Hepatocyte (in vitro differentiated cells): ENCODE data around the gene SRPK3. TPM values are rescaled to one million over a fixed set of nuclear protein-coding genes. Genes with fewer than 3 reads are reported as not detected.
"Not testable (repeated sequence)": the region's sequence is repeated elsewhere in the genome, so short reads cannot be mapped to it uniquely, and the experiment has no call there.

Source experiments
- DNase-seq: peaks from one replicate; pipeline ENCODE4 v3.0.0-alpha.2; 2016; ENCODE audit warnings: low spot score
- H2AFZ ChIP-seq: fragments of 200-600 bp; sonication (generic); 2 replicates; pipeline ENCODE4 v1.6.0; 2016; ENCODE audit warnings: antibody characterized with exemption, mild to moderate bottlenecking
- H3K27ac ChIP-seq: fragments of 200-600 bp; sonication (generic); 2 replicates; pipeline ENCODE4 v1.5.1; 2016; ENCODE audit warnings: mild to moderate bottlenecking
- H3K27me3 ChIP-seq: fragments of 200-600 bp; sonication (generic); 2 replicates; pipeline ENCODE4 v1.6.1; 2016
- H3K36me3 ChIP-seq: fragments of 200-600 bp; sonication (generic); replicated peaks from 2 replicates; pipeline ENCODE4 v1.5.1; 2016; ENCODE audit warnings: low read depth; ENCODE audit not compliant: insufficient read depth
- H3K4me1 ChIP-seq: fragments of 200-600 bp; sonication (generic); 2 replicates; pipeline ENCODE4 v1.5.1; 2016; ENCODE audit warnings: mild to moderate bottlenecking, moderate library complexity; ENCODE audit not compliant: insufficient read depth
- H3K4me2 ChIP-seq: fragments of 200-600 bp; sonication (generic); 2 replicates; pipeline ENCODE4 v1.6.0; 2016
- H3K4me3 ChIP-seq: fragments of 200-600 bp; sonication (generic); 2 replicates; pipeline ENCODE4 v1.5.1; 2016; ENCODE audit warnings: mild to moderate bottlenecking
- H3K79me2 ChIP-seq: fragments of 200-600 bp; sonication (generic); 2 replicates; pipeline ENCODE4 v1.6.0; 2017; ENCODE audit warnings: mild to moderate bottlenecking
- H3K9me2 ChIP-seq: fragments of 200-600 bp; sonication (generic); replicated peaks from 2 replicates; pipeline ENCODE4 v1.6.0; 2017; ENCODE audit warnings: mild to moderate bottlenecking; ENCODE audit not compliant: insufficient read depth
- H3K9me3 ChIP-seq: fragments of 200-600 bp; sonication (generic); 2 replicates; pipeline ENCODE4 v1.5.1; 2016; ENCODE audit warnings: low read depth, mild to moderate bottlenecking
- H4K20me1 ChIP-seq: fragments of 200-600 bp; sonication (generic); 2 replicates; pipeline ENCODE4 v1.6.0; 2016; ENCODE audit warnings: mild to moderate bottlenecking; ENCODE audit not compliant: insufficient read depth, poor library complexity, severe bottlenecking
- EZH2 ChIP-seq: fragments of 200-600 bp; sonication (generic); IDR thresholded peaks from 2 replicates; pipeline ENCODE4 v1.6.1; 2016; ENCODE audit warnings: antibody characterized with exemption, mild to moderate bottlenecking, borderline replicate concordance
- EZH2phosphoT487 ChIP-seq: fragments of 200-600 bp; sonication (generic); IDR thresholded peaks from one replicate; pipeline ENCODE4 v1.6.1; 2018; ENCODE audit warnings: antibody characterized with exemption, mild to moderate bottlenecking, low read depth, moderate library complexity; ENCODE audit not compliant: unreplicated experiment, severe bottlenecking
- WGBS: methylation state at CpG from one replicate; pipeline ENCODE4 v1.1.6; 2016; ENCODE audit warnings: low lambda C conversion rate; ENCODE audit errors: missing lambda C conversion rate; 5-methylcytosine and 5-hydroxymethylcytosine counted together
- polyA plus RNA-seq: library from polyadenylated mRNA; unstranded; fragments of >200 nt; fragmentation: Nextera tagmentation; extraction: Ambion mirVana; gene quantifications from 2 replicates; pipeline ENCODE4 v1.2.1, GENCODE V29; 2016
- total RNA-seq: library from RNA; depleted of rRNA; stranded (reverse); fragments of >200 nt; gene quantifications from 2 replicates; pipeline ENCODE4 v1.2.3, GENCODE V29; 2014
- TF ChIP-seq, protein P1 (sequence below): fragments of 200-600 bp; sonication (generic); IDR thresholded peaks from 2 replicates; pipeline ENCODE4 v1.5.1; 2016; ENCODE audit warnings: antibody characterized with exemption, mild to moderate bottlenecking; ENCODE audit not compliant: poor library complexity

Gene SRPK3
- total and polyA plus RNA-seq, 2 experiments from 2014 or later, result 0.20 to 0.89 TPM

DNA sequence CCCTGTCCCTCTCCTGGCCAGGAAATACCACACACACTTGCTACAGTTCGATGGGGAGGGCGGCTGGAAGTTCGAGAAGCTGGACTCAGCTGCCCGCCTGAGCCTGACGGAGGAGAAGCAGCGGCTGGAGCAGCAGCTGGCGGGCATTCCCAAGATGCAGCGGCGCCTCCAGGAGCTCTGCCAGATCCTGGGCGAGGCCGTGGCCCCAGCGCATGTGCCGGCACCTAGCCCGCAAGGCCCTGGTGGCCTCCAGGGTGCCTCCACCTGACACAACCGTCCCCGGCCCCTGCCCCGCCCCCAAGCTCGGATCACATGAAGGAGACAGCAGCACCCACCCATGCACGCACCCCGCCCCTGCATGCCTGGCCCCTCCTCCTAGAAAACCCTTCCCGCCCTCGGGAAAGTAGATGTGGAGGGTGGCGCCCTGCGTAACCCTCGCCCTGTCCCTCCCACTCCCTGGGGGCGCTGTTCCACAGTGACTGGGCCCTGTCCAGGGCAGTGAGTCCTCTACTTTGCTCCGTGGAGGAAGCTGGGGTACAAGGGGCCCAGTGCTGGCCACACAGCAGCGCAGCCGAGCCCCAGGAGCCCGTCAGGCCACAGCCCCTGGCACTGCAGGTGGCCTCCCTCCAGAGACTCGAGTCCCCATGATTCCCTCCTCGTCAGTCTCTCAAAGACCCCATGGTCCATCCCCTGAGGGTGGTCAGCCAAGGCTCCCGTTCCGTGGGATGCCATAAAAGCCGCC, 37.2 kb upstream of the SRPK3 start:
- 55% methylated on average over 30 of the region's 35 CpGs for WGBS
- H3K4me3 ChIP-seq, H3K36me3 ChIP-seq, H2AFZ ChIP-seq, H3K27me3 ChIP-seq, H4K20me1 ChIP-seq, H3K9me3 ChIP-seq, H3K9me2 ChIP-seq, H3K79me2 ChIP-seq, H3K4me1 ChIP-seq: not testable (repeated sequence)
- peak overlapping the region; percentile 23 for H3K27ac ChIP-seq
- DNase-seq, result peak; percentile 61
- H3K4me2 ChIP-seq, result peak overlapping the region; percentile 68
- TF ChIP-seq, protein P1, sequence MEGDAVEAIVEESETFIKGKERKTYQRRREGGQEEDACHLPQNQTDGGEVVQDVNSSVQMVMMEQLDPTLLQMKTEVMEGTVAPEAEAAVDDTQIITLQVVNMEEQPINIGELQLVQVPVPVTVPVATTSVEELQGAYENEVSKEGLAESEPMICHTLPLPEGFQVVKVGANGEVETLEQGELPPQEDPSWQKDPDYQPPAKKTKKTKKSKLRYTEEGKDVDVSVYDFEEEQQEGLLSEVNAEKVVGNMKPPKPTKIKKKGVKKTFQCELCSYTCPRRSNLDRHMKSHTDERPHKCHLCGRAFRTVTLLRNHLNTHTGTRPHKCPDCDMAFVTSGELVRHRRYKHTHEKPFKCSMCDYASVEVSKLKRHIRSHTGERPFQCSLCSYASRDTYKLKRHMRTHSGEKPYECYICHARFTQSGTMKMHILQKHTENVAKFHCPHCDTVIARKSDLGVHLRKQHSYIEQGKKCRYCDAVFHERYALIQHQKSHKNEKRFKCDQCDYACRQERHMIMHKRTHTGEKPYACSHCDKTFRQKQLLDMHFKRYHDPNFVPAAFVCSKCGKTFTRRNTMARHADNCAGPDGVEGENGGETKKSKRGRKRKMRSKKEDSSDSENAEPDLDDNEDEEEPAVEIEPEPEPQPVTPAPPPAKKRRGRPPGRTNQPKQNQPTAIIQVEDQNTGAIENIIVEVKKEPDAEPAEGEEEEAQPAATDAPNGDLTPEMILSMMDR, result peak; percentile 16

DNA sequence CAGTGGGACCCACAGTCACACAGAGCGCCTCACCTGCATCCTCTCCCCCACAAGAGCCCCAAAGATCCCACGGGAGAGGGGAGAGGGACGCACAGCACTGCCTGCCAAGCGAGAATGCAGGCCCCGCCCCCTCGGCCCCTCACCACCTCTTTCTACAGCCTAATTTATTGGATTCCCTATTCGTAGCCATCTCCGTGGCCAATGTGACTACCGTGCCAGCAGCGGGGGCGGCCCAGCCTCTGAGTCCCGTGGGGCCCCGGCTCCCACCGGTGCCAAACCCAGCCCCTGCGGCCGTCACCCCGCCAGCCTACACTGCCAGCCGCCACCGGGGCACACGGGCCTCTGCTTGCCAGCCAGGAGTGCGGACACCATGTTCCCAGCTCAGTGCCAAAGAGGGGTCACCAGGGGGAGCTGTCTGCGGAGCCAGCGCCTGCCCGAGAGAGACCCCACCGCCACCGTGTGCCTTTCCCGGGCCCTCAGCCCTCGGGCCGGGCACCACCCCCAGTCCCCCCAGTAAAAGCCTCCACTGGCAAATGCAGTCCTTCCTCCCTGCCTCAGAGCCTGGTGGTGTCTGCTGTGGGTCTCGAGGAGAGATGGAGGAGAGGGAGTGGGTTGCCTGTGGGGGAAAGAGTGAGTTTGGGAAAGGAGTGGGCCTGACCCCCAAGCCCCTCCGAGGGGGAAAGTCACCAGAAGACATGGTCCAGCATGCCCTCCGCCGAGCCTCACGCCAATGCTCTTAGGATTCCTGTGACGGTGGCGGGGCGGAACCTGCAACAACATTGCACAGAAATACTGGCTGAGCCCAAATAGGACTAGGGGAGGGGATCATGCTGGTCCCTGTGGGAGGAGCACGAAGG, 36.4 kb upstream of the SRPK3 start:
- H3K9me3 ChIP-seq, result no peaks in the 10 kb centered on the region
- TF ChIP-seq, protein P1, result peak; percentile 20
- TF ChIP-seq EZH2phosphoT487, result no peak
- H3K4me1 ChIP-seq, result no peaks in the 10 kb centered on the region
- 58% methylated on average over 32 of the region's 38 CpGs for WGBS
- no peak for DNase-seq
- no peaks in the 10 kb centered on the region for H3K27me3 ChIP-seq
- H3K4me3 ChIP-seq, result no peak overlapping the region
- no peaks in the 10 kb centered on the region for H4K20me1 ChIP-seq
- H3K27ac ChIP-seq, result no peak overlapping the region
- H3K36me3 ChIP-seq, result no peaks in the 10 kb centered on the region
- no peaks in the 10 kb centered on the region for H3K79me2 ChIP-seq
- H3K4me2 ChIP-seq, result peak overlapping the region; percentile 68
- no peak overlapping the region for H2AFZ ChIP-seq
- no peaks in the 10 kb centered on the region for H3K9me2 ChIP-seq

DNA sequence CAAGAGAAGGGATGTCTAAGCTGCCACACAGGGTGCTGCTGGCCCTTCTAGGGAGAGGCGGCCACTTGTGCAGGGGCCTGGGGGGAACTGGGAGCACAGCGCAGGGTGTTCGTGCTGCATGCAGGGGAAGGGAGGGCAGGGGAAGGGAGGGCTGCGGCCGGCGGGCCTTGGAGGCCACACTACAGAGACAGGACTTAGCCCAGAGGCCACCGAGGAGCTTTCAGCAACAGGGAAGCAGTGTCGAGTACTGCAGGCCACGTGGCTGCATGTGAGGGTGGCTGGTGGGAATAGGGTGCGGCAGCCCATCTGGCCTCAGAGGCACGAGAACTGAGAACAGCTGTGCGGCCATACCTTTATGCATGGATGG, 35.8 kb upstream of the SRPK3 start:
- not testable (repeated sequence) for H3K9me2 ChIP-seq, H3K9me3 ChIP-seq, DNase-seq, H3K27ac ChIP-seq, H3K4me2 ChIP-seq, H4K20me1 ChIP-seq, H3K79me2 ChIP-seq, H3K4me1 ChIP-seq, H3K4me3 ChIP-seq, H2AFZ ChIP-seq, H3K27me3 ChIP-seq, H3K36me3 ChIP-seq
- 74% methylated on average over 3 of the region's 12 CpGs for WGBS

DNA sequence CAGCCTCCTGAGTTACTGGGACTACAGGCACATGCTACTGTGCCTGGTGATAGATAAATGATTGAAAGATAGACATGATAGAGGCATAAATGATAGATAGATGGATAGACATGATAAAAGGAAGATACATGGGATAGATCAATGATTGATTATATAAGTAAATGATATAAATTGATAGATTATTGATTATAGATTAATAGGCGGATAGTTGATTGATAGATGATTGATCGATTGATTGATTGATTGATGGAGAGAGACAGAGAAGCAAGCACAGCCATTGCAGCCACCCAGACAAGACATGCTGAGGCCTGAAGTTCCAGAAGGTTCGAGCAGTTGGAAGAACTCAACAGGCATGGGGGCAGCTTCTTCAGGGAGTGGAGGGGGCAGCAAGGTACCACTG, 34.5 kb upstream of the SRPK3 start:
- Histone ChIP-seq H3K27ac (no peak overlapping the region), H3K27me3 (no peaks in the 10 kb centered on the region), H3K9me2 (no peaks in the 10 kb centered on the region), H3K4me2 (no peak overlapping the region), H2AFZ (no peak overlapping the region), H3K4me1 (no peaks in the 10 kb centered on the region), H3K36me3 (no peaks in the 10 kb centered on the region), H3K79me2 (no peaks in the 10 kb centered on the region), H4K20me1 (no peaks in the 10 kb centered on the region), H3K4me3 (no peak overlapping the region), H3K9me3 (no peaks in the 10 kb centered on the region)
- no peak for TF ChIP-seq EZH2
- no peak for TF ChIP-seq EZH2phosphoT487
- TF ChIP-seq, protein P1, result no peak
- 79% methylated on average over 3 of the region's 3 CpGs for WGBS
- DNase-seq, result no peak

DNA sequence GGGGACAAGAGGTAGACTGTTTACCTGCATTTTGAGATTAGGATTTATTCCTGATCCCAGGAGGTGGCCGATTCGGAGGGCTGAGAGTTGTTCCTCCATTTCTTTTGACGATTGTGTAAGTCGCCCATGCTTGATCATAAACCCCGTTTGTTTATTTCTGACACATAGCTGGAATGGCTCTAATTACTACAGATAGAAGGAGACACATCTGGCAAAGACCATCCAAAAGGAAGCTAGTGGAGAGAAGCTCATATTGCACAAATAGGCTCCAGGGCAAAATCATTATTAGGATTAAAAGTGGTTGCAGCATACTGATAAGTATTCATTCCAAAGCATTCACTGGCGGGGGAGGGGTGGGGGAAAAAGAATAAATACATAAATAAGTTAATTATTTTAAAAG, 33.9 kb upstream of the SRPK3 start:
- not testable (repeated sequence) for H3K27me3 ChIP-seq, H2AFZ ChIP-seq, H3K4me1 ChIP-seq, H3K9me3 ChIP-seq, H3K79me2 ChIP-seq, DNase-seq, H3K4me3 ChIP-seq, H3K27ac ChIP-seq, H4K20me1 ChIP-seq, H3K9me2 ChIP-seq, H3K36me3 ChIP-seq, H3K4me2 ChIP-seq
- WGBS, result 76% methylated on average over 6 of the region's 6 CpGs

DNA sequence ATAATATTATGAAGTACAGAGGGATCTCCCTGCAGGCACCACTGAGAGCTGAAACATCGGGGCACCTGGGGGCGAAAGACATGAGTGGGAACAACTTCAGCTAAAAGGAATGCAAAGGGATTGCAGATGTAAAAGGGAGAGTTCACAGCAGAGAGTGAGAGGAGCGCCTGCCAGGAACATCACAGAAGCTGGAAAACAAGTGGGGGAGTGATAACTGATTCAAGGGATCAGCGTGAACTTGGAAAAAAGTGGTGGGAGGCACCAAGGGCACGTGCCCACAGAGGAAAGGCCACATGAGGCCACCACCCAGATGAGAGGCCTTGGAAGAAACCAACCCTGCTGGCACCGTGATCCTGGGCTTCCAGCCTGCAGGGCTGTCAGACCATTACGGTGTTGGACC, 31.8 kb upstream of the SRPK3 start:
- H3K4me3 ChIP-seq, H2AFZ ChIP-seq, H3K4me1 ChIP-seq, H3K9me3 ChIP-seq, H3K9me2 ChIP-seq, H3K79me2 ChIP-seq, H4K20me1 ChIP-seq, H3K4me2 ChIP-seq, H3K36me3 ChIP-seq, H3K27me3 ChIP-seq, DNase-seq, H3K27ac ChIP-seq: not testable (repeated sequence)
- 81% methylated on average over 7 of the region's 7 CpGs for WGBS
